ENCODE data around the gene SARDH.

DNA sequence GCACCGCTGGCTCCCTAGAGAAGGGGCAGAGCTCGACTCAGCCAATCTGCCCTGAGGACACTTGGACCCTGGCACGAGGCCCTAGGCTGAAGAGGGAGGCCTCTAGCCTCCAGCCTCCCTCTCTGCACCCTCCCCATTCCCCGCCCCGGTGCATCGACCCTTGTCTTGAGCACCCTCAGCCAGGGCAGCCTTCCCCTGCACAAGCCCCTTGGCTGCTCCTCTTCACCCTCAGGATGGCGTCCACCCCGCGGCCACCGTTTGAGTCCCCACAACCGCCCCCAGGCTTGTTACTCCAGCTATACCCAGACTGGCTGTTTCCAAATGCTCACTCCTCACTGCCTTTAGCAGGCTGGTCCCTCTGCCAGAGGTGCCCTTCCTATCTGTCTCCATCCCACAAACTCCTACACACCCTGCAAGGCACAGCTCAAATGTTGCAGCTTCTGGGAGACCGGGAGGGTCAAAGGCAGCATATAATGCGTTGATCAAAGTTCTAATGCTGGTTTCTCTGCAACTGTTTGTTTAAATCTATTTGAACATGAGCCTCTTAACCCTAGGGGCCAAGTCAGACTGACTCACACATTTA is 122.5 kb downstream of the SARDH start:
- no peak for TF ChIP-seq POLR2A (IDR thresholded peaks at IDR 0.05)
- TF ChIP-seq CTCF (IDR thresholded peaks at IDR 0.05) = no peak

Measured in right lobe of liver (tissue), 4 donors.